Suppressor macrophage treated with lipopolysaccharide for 1 hour (primary cell): ENCODE results near the gene RPL10A.
"Not testable (repeated sequence)": the region's sequence is repeated elsewhere in the genome, so short reads cannot be mapped to it uniquely, and the experiment has no call there.

ENCODE experiments used
- DNase-seq, 3 donors: peaks; one replicate each; pipeline ENCODE4 v3.0.0-alpha.2; 2020 to 2022

The RPL10A gene

GRCh38 chr6:35515939-35516338 is 47.7 kb downstream of the RPL10A start:
- not testable (repeated sequence) for DNase-seq

- no peak for DNase-seq
Measured at GRCh38 chr6:35516712-35517111, 48.5 kb downstream of the RPL10A start.

- peak in 2 of 3 donors; percentile 17 to 28 for DNase-seq
Measured at GRCh38 chr6:35517978-35518377, 49.8 kb downstream of the RPL10A start.

GRCh38 chr6:35518566-35519312 is 50.5 kb downstream of the RPL10A start:
- DNase-seq, result no peak

GRCh38 chr6:35519313-35520015 is 51.3 kb downstream of the RPL10A start:
- no peak for DNase-seq
